Measurements from ENCODE around the gene TMEM132E. TPM values are rescaled to one million over a fixed set of nuclear protein-coding genes. Genes with fewer than 3 reads are reported as not detected.

TMEM132E gene
- total RNA-seq, 2 experiments from 2014 or later = 0.06 TPM; not detected in 1

DNA sequence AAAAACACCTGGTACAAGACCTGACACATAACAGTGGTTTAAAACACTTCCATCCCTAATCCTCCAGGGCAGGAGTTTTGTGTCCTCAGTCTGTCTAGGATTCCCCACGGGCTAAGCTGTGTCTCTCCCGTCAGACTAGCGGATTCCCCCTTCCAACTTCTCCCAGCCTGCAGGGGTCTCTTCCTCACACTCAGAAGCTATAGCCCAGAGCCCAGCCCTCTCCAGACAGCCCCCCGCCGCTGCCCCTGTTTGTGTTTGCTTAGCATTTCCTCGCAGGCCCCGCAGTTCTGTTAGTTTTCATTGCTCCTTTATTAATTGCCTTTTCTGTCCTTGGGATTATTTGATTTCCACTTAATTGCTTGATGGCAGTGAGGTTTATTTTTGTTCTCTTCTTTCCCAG lies 91.2 kb downstream of the TMEM132E start:
- Mint-ChIP-seq H3K4me1 (peaks cover 2% of the 10 kb centered on the region), H3K9me3 (no peaks in the 10 kb centered on the region), H3K27me3 (peaks cover 7% of the 10 kb centered on the region), H3K27ac (no peak overlapping the region), H3K36me3 (no peaks in the 10 kb centered on the region), H3K4me3 (no peak overlapping the region)
- DNase-seq = no peak

DNA sequence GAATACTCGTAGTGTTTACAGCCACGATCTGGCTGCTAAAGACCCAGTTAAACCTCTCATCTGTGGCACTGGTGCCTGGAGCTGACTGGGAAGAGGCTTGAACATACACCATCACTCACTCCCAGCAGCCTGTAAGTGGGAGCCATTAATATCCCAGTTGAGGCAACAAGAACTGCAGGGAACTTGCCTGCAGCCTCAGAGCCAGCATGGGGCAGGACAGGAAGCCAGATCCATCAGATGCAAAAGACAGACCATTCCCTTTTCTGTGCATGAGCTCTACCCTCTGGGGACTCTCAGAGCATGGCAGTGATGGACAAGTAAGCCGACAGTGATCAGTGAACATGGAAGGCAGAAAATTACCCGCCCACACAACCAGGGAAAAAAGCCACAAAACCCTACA lies 91.8 kb downstream of the TMEM132E start:
- peaks cover 7% of the 10 kb centered on the region for H3K27me3 Mint-ChIP-seq
- no peak overlapping the region for H3K27ac Mint-ChIP-seq
- H3K4me3 Mint-ChIP-seq = no peak overlapping the region
- DNase-seq = no peak
- no peaks in the 10 kb centered on the region for H3K4me1 Mint-ChIP-seq
- H3K9me3 Mint-ChIP-seq = no peaks in the 10 kb centered on the region
- no peaks in the 10 kb centered on the region for H3K36me3 Mint-ChIP-seq

DNA sequence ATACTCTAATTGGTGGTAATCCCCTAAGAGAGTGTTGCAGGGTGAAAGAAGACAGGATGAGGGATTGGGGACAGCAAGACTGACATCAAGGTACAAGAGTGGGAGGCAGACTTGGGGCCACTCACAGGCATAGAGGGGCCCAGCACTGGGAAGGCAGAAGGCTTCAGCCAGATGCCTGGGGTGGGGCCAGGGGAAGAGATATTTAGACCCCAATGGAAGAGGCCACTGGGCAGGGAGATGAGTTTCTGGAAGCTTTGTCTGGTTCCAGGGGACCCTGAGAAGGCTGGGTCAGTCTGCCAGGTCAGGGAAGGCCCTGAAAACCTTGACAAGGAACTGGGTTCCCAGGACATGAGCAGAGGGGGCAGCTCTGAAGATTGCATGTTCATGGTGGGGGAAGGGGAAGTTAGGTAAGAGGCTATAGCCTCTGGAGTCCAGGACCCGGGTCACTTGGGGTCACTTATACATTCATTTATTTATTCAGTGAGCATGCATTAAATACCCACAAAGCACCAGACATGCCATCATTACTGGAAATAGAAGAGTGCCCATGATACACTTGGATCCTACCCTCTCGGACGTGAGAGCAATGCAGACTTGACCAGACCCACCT lies 92.9 kb downstream of the TMEM132E start:
- Mint-ChIP-seq H3K4me1 (no peaks in the 10 kb centered on the region), H3K36me3 (no peaks in the 10 kb centered on the region), H3K27ac (no peak overlapping the region), H3K9me3 (no peaks in the 10 kb centered on the region), H3K4me3 (no peak overlapping the region), H3K27me3 (peaks cover 7% of the 10 kb centered on the region)
- no peak for DNase-seq

DNA sequence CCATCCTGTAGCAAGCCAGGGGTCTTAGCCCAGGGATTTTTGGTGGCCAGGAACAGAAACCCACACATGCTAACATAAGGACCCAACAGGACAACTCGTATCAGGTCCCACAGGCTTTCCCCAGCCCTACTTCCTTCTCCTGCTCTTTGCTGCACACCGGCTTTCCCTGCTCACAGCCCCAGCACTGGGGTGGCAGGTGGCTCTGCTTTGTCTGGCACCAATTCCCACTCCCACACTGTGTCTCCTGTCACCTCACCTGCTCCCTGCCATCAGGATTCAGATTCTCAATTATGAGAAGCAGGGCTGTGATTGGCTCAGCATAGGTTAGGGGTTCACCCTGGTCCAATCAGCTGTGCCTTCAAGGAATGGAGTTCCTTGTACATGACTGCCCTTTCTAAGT lies 94.1 kb downstream of the TMEM132E start:
- DNase-seq = no peak
- no peak overlapping the region for H3K4me3 Mint-ChIP-seq
- no peaks in the 10 kb centered on the region for H3K4me1 Mint-ChIP-seq
- peaks cover 11% of the 10 kb centered on the region for H3K27me3 Mint-ChIP-seq
- H3K36me3 Mint-ChIP-seq = no peaks in the 10 kb centered on the region
- H3K27ac Mint-ChIP-seq = no peak overlapping the region
- H3K9me3 Mint-ChIP-seq = no peaks in the 10 kb centered on the region

DNA sequence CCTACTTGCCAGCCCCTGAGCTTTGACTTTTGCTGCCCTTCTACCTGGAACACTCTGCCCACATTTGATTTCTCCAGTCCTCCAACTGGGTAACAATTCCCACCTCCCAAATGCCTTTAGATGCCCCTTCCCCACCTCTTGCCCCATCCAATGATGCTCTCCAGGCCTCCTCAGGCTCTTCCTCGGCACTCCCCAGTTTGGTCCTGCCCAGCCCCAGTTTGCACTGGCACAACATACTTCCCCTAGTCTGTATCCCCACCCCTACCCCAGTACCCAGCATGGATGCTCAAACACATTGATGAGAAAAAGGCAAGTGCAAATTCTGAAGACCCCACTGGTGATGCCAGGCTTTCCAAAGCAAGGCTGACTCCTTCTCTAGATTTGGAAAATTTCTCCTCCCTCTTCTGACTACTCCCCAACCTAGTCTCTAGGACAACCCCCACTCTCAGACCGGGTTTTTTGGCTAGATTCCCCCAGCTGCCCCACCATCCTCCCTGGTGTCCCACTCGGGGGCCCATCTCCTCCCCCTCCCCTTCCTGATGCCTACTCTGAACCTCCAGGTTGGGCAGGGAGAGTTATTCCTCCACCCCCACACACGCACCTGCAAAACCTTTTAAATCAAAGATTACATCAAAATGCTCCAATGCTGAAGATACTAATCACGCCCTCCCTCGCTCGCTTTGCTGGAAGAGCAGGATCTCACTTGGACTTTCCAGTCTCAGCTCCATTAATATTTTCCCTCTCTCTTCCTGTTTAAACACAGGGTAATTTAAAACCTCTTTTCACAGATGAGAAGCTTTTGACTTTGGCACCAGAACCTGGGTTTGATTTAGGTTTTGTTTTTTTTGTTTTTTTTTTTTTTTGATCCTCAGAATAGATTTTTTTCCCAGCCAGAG lies 94.9 kb downstream of the TMEM132E start:
- no peak for DNase-seq
- Mint-ChIP-seq H3K36me3 (no peaks in the 10 kb centered on the region), H3K27ac (no peak overlapping the region), H3K27me3 (peaks cover 11% of the 10 kb centered on the region), H3K4me3 (no peak overlapping the region), H3K9me3 (no peaks in the 10 kb centered on the region), H3K4me1 (no peaks in the 10 kb centered on the region)

DNA sequence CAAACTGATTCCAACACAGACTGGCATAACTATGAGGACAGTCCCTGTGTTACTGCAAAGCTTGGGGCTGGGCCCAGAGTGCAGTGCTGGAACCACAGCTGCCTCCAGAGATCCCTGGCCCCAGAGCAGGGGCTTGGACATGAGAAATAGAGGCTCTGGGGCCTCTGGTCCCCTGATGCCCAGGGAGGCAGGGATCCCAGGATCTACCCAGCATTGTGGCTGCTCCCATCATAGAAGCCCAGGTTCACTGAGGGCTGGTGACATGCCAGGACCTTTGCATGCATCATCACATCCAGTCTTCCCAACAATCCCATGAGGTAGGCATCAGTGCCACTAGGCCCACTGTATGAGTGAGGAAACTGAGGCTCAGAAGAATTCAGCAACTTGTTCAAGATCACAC lies 95.8 kb downstream of the TMEM132E start:
- Mint-ChIP-seq H3K27me3 (peaks cover 5% of the 10 kb centered on the region), H3K9me3 (no peaks in the 10 kb centered on the region), H3K36me3 (no peaks in the 10 kb centered on the region), H3K4me1 (no peaks in the 10 kb centered on the region), H3K27ac (no peak overlapping the region), H3K4me3 (no peak overlapping the region)
- no peak for DNase-seq

DNA sequence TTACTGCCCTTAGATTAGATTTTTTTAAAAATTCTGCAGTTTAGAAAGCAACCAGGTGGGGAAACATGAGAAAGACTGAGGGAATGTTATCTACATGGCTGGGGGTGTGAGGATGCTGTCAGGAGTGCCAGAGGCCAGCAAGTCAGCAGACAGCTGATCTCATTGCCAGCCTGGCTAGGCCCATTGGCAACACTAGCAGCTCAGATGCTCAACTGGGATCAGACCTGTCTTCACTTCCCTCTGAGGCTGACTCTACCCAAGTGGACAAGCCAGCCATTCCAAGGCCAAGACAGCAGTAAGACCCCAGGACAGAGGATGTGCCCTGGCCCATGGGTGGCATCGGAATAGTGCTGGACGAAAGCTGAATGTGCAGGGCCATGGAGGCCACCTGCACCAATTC lies 96.2 kb downstream of the TMEM132E start:
- Mint-ChIP-seq H3K27ac (no peak overlapping the region), H3K9me3 (no peaks in the 10 kb centered on the region), H3K4me3 (no peak overlapping the region), H3K27me3 (peaks cover 4% of the 10 kb centered on the region), H3K4me1 (no peaks in the 10 kb centered on the region), H3K36me3 (no peaks in the 10 kb centered on the region)
- DNase-seq = no peak

DNA sequence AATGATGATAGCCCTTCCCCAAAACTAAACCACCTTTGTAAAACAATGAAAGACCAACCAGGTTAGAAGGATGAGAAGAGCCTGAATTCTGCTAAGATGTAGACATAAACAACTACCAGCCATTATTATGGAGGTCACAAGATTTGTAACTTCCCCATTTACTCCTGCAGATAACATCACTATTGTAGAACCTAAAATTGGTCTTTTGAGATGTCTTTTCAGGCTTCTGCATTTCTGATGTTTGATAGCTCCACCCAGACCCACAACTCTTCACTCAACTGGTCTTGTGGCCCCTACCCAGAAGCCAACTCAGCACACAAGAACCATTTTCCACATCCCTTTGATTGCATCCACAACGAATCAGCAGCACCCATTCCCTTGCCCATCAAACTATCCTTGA lies 100.8 kb downstream of the TMEM132E start:
- DNase-seq = no peak
- H3K4me1 Mint-ChIP-seq = no peaks in the 10 kb centered on the region
- H3K4me3 Mint-ChIP-seq = no peak overlapping the region
- peaks cover 2% of the 10 kb centered on the region for H3K9me3 Mint-ChIP-seq
- peaks cover 9% of the 10 kb centered on the region for H3K27me3 Mint-ChIP-seq
- no peaks in the 10 kb centered on the region for H3K36me3 Mint-ChIP-seq
- no peak overlapping the region for H3K27ac Mint-ChIP-seq

DNA sequence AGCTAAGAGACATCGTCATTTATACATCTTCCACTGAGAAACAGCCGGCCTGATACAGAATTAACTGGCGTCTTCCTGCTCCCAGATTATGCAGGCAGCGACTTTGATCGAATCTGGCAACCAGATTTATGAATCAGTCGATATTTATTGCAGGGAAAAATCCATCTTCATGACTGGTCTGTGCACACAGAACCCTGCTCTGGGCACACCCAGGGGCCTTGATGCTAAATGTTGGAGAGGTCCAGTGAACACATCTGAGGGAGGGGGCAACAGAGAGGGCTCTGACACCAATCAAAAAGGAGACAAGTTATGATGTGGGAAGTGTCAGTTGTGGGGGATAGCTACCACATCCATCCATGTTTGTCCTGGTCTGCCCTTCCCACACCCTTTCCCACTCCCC lies 102.9 kb downstream of the TMEM132E start:
- Mint-ChIP-seq H3K4me3 (no peak overlapping the region), H3K9me3 (peaks cover 2% of the 10 kb centered on the region), H3K27ac (no peak overlapping the region), H3K36me3 (no peaks in the 10 kb centered on the region), H3K4me1 (no peaks in the 10 kb centered on the region), H3K27me3 (peaks cover 9% of the 10 kb centered on the region)
- no peak for DNase-seq

DNA sequence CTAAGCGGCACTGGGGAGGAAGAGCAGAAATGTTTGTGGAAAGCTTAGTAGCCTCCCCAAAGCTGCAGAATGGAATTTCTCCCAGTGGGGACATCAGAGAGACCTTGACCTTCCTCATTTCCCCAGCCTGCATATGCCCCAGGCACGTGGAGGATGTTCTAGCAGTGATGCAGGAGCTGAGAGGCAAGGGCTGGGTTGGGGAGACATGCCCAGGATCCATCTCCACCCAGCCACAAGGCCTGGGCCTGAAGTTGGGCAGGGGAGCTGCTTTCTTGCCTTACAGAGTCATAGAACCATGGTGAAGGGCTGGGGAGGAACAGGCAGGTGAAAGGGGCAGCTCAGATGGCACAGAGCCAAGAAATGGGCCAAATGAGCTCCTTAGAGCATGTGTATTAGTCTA lies 104.0 kb downstream of the TMEM132E start:
- Mint-ChIP-seq H3K9me3 (peaks cover 2% of the 10 kb centered on the region), H3K27ac (no peak overlapping the region), H3K36me3 (no peaks in the 10 kb centered on the region), H3K27me3 (peaks cover 9% of the 10 kb centered on the region), H3K4me3 (no peak overlapping the region), H3K4me1 (no peaks in the 10 kb centered on the region)
- DNase-seq = no peak

Other genes with a start within 250 kb of the TMEM132E start
- gene CCL13, start 223.1 kb upstream of the TMEM132E start, total RNA-seq = not detected
- not detected for gene CCL1, start 216.3 kb upstream of the TMEM132E start, total RNA-seq

Measured in activated naive CD8-positive, alpha-beta T cell treated with anti-CD3 and anti-CD28 coated beads for 36 hours (primary cell).